Thymus (tissue), 11 donors: ENCODE results near the gene ENAM. TPM values are rescaled to one million over a fixed set of nuclear protein-coding genes. Genes with fewer than 3 reads are reported as not detected.
A peak's percentile ranks its signal among the peaks of the same experiment; 100 is the strongest.

Experiments used
- DNase-seq, 9 donors: peaks; one replicate each; pipeline ENCODE4 v3.0.0-alpha.2; 2013; ENCODE audit warnings: low spot score in 9 of 9, low read depth in 6 of 9, missing footprints in 1 of 9
- H3K27ac ChIP-seq, 2 donors: one replicate each; pipeline ENCODE4 v1.5.1; 2013; ENCODE audit warnings: control low read depth in 1 of 2, low read depth in 1 of 2, low read length in 1 of 2, mild to moderate bottlenecking in 1 of 2, moderate library complexity in 1 of 2
- H3K27me3 ChIP-seq, 2 donors: one replicate each; pipeline ENCODE4 v1.5.1; 2013; ENCODE audit warnings: low read length in 1 of 2; ENCODE audit not compliant: control insufficient read depth in 2 of 2, insufficient read depth in 1 of 2
- H3K36me3 ChIP-seq, 2 donors: one replicate each; pipeline ENCODE4 v1.5.1; 2013; ENCODE audit warnings: low read length in 1 of 2, mild to moderate bottlenecking in 1 of 2, moderate library complexity in 1 of 2; ENCODE audit not compliant: control insufficient read depth in 2 of 2, insufficient read depth in 2 of 2
- H3K4me1 ChIP-seq, 2 donors: one replicate each; pipeline ENCODE4 v1.5.1; 2013; ENCODE audit warnings: low read length in 2 of 2; ENCODE audit not compliant: control insufficient read depth in 2 of 2, insufficient read depth in 2 of 2
- H3K4me3 ChIP-seq, 2 donors: one replicate each; pipeline ENCODE4 v1.5.1; 2013; ENCODE audit warnings: low read length in 2 of 2, control low read depth in 1 of 2, mild to moderate bottlenecking in 1 of 2
- H3K9me3 ChIP-seq, 2 donors: one replicate each; pipeline ENCODE4 v1.5.1; 2013; ENCODE audit warnings: low read length in 1 of 2, mild to moderate bottlenecking in 1 of 2; ENCODE audit not compliant: control insufficient read depth in 2 of 2, insufficient read depth in 1 of 2
- WGBS: extraction: QIAGEN DNeasy Blood & Tissue Kit; methylation state at CpG from one replicate; pipeline ENCODE4 v1.1.7; 2013; 5-methylcytosine and 5-hydroxymethylcytosine counted together
- polyA plus RNA-seq: library from polyadenylated mRNA; stranded (reverse); fragments of 200-250 nt; gene quantifications from one replicate; pipeline ENCODE4 v1.2.3, GENCODE V29; 2013
- total RNA-seq: library from RNA; stranded (reverse); fragments of 120-200 nt; gene quantifications from one replicate; pipeline ENCODE4 v1.2.4, GENCODE V29; 2013
- donor health status: healthy.

ENAM gene
- total and polyA plus RNA-seq, 2 donors = 0.07 to 1.2 TPM

DNA sequence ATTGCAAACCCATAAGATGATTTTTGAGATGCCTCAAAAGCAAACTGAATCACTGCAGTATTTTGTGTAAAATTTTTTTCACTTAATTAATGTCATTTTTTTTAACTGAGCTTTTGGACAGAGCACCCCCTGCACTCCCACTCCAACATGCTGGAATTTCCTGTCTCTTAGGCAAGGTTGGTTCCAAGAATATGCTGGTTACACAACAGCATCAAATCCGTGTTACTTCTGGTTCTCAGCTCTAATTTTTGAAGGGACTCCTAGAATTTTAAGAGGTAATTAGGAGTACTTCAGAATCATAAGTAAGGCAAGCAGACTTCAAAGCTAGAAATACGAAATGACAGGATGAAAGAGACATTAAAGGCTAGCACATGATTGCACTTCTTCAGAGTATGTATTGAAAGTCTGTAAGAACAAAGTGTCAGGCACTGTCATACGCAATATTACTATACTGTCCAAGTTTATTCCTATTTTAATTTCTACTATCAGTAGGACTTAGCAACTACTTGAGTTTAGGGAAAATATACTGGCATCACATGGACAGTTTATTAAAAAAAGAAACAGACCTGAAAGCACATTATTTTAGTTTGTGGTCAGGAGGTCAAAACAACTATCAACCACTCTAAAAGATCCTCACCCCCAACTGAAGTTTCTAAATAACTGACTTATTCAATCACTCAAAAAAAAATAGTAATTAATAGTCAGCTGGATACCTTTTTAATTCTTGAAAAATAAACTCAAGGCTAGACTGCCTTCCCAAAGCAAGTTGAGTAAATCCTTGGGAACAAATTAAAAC lies 39.4 kb downstream of the ENAM start:
- Histone ChIP-seq H3K27me3 (no peaks in the 10 kb centered on the region), H3K27ac (no peak overlapping the region), H3K9me3 (no peaks in the 10 kb centered on the region), H3K4me3 (no peak overlapping the region), H3K36me3 (no peaks in the 10 kb centered on the region), H3K4me1 (peaks cover 2 to 6% of the 10 kb centered on the region in 2 donors)
- DNase-seq = peak in 1 of 9 donors; percentile 51
- 44% methylated on average over 3 of the region's 3 CpGs for WGBS

DNA sequence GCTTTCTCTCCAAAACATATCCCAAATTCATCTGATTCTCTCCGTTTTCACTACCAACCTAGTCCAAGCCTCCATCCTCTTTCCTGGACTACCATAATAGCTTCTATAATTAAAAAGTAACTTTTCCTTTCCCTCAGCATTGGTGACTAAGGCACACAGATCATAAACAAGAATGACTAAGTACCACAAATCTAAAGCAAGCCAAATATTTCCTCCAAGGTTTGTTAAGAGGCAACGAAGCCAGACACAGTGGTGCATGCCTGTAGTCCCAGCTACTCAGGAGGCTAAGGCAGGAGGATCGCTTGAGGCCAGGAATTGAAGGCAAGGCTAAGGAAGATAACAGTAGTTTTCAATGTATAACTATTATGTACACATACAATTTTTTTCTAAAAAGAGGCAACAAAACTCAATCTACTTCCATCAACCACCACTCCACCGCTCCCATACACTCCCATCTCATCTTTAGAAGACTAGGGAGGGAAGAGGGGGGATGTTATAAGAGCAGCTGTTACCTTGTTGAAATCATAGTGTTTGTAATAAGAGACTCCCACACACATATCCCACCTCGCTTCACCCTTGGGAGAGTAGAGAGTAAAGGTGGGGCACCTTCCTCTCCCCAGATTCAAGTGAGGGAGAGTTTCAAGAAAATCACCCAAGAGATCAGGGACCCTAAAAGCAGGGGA lies 41.9 kb downstream of the ENAM start:
- Histone ChIP-seq H3K27ac (no peak overlapping the region), H3K4me3 (no peak overlapping the region), H3K4me1 (peaks cover 2 to 6% of the 10 kb centered on the region in 2 donors), H3K27me3 (no peaks in the 10 kb centered on the region), H3K36me3 (no peaks in the 10 kb centered on the region), H3K9me3 (no peaks in the 10 kb centered on the region)
- no peak for DNase-seq
- WGBS = 97% methylated on average over 5 of the region's 5 CpGs

DNA sequence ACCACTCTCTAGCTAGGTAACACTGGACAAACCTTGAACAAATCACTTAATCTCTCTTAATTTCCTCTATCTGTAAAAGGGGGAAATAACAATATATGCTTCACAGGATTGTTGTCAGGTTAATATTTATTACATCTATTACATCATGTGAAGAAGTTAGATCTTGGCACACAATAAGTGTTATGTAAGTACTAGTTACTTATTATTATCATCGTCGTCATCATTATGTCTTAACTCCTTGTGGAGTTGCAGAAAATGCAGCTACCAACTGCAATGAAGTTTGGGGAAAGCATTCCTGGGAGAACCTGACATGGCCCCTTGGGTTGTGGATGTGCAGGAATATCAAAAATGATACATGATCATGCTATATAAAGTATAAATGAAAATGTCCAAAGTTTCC lies 42.5 kb downstream of the ENAM start:
- Histone ChIP-seq H3K36me3 (no peaks in the 10 kb centered on the region), H3K4me1 (peaks cover 2 to 7% of the 10 kb centered on the region in 2 donors), H3K27me3 (no peaks in the 10 kb centered on the region), H3K9me3 (no peaks in the 10 kb centered on the region), H3K27ac (no peak overlapping the region), H3K4me3 (no peak overlapping the region)
- 96% methylated on average over 2 of the region's 2 CpGs for WGBS
- no peak for DNase-seq

DNA sequence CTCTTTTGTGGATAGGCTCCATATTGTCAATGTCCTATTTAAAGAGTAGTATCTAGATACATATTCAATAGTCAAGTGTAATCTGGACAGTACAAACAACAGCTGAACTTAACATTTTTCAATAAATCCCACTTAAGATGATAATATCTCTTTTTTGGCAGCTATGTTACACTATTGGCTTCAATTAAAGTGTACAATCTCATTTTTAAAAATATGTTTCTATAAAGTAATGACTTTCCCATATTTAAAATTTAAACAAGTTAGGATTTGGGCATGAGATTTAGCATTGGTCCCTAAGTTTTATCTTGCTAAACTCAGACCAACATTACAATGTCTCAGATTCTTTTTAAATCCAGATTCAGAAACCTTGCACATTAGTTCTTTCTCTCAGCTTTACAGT lies 45.6 kb downstream of the ENAM start:
- Histone ChIP-seq H3K9me3 (no peaks in the 10 kb centered on the region), H3K27me3 (no peaks in the 10 kb centered on the region), H3K4me3 (no peak overlapping the region), H3K36me3 (no peaks in the 10 kb centered on the region), H3K4me1 (peaks cover 10 to 20% of the 10 kb centered on the region in 2 donors), H3K27ac (no peak overlapping the region)
- DNase-seq = no peak

DNA sequence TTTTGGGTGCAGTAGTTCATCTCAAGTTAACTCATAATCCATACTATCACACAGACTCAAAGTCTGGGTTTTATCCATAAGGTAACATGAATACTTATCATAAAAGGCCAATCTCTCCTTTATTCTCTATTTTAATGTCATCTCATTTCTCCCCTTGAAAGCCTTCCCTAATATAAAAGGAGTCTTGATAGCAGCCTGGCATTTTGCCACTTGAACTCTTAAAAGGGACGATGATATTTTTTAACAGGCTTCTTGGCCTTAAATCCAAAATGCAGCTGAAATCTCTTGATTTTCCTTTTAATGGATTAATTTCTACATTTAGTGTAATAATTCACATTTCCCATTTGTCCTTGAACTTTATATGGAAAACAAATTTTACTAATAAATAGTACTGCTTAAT lies 46.2 kb downstream of the ENAM start:
- no peak overlapping the region for H3K4me3 ChIP-seq
- no peaks in the 10 kb centered on the region for H3K36me3 ChIP-seq
- no peaks in the 10 kb centered on the region for H3K9me3 ChIP-seq
- 65% methylated on average over 1 of the region's 1 CpG for WGBS
- no peaks in the 10 kb centered on the region for H3K27me3 ChIP-seq
- no peak overlapping the region for H3K27ac ChIP-seq
- H3K4me1 ChIP-seq = peaks cover 10 to 24% of the 10 kb centered on the region in 2 donors
- no peak for DNase-seq

DNA sequence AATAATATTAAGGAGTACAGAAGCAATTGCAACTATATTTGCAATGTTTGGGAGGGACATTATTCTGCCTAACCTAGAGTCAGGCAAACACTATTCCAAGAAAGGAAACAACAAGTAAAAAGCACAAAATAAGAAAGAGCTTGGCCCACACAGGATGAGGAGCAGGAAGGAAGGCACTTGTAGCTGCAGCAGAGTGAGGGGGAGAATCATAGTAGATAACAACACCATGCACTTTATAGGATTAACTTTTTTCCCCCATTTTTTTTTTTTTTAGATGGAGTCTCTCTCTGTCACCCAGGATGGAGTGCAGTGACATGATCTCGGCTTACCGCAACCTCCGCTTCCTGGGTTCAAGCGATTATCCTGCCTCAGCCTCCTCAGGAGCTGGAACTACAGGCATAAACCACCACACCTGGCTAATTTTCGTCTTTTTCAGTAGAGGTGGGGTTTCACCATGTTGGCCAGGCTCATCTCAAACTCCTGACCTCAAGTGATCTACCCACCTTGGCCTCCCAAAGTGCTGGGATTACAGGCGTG lies 48.1 kb downstream of the ENAM start:
- H3K27ac ChIP-seq = no peak overlapping the region
- peak in 1 of 9 donors; percentile 29 for DNase-seq
- no peaks in the 10 kb centered on the region for H3K9me3 ChIP-seq
- H3K4me3 ChIP-seq = no peak overlapping the region
- H3K27me3 ChIP-seq = no peaks in the 10 kb centered on the region
- peaks cover 10 to 29% of the 10 kb centered on the region in 2 donors for H3K4me1 ChIP-seq
- no peaks in the 10 kb centered on the region for H3K36me3 ChIP-seq
- 50% methylated on average over 6 of the region's 6 CpGs for WGBS

DNA sequence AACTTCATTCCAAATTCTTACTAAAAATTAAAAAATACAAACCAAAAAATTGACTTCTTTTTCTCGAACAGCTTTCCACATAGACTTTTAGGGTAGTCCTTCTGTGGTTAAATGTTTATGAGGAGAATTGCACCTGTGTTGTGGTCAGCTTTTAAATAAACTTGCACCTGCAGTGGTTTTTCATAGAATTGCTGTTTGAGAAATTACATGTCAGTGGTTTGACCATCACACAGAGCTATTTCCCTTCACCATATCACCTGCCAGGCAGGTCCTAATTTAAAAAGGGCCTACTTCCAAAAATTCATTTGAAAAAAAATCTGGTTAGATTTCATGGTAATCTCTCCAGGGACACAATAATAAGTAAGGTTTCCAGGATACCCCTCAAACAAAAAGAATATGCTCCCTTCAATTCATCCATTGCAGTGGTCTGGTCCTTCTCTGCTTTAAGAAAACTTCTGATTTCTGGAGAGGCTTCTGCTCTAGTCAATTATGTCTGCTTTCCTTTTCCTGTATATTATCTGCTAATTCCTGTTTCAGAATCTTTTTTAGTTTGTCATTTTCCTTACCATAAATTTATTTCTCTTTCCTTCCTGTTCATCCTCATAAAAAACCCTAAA lies 49.9 kb downstream of the ENAM start:
- no peaks in the 10 kb centered on the region for H3K36me3 ChIP-seq
- peak in 4 of 9 donors; percentile 26 to 74 (median 32) for DNase-seq
- peak overlapping the region in 1 of 2 donors; percentile 69 for H3K27ac ChIP-seq
- H3K4me3 ChIP-seq = no peak overlapping the region
- WGBS = 8% methylated on average over 1 of the region's 1 CpG
- no peaks in the 10 kb centered on the region for H3K27me3 ChIP-seq
- no peaks in the 10 kb centered on the region for H3K9me3 ChIP-seq
- H3K4me1 ChIP-seq = peaks cover 10 to 29% of the 10 kb centered on the region in 2 donors

DNA sequence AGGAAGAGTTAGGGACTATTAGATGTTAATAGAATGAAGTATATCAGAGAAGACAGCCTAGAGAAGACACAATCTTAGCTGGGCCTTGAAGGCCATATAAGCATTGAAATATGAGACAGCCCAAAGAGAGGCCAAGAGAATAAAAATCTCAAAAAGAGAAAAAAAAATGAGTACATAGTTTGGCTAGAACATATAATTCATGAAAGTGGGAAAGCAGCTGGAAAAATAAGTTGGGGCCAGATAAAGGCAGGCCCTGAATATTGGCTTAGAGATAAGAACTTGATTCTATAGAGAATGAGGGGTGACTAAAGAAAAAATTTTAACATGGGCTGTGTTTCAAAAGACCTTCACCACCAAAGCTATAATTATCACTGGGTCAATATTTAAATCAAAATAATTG lies 52.4 kb downstream of the ENAM start:
- peaks cover 10 to 31% of the 10 kb centered on the region in 2 donors for H3K4me1 ChIP-seq
- no peaks in the 10 kb centered on the region for H3K9me3 ChIP-seq
- H3K27ac ChIP-seq = no peak overlapping the region
- DNase-seq = no peak
- H3K36me3 ChIP-seq = no peaks in the 10 kb centered on the region
- H3K4me3 ChIP-seq = no peak overlapping the region
- no peaks in the 10 kb centered on the region for H3K27me3 ChIP-seq

DNA sequence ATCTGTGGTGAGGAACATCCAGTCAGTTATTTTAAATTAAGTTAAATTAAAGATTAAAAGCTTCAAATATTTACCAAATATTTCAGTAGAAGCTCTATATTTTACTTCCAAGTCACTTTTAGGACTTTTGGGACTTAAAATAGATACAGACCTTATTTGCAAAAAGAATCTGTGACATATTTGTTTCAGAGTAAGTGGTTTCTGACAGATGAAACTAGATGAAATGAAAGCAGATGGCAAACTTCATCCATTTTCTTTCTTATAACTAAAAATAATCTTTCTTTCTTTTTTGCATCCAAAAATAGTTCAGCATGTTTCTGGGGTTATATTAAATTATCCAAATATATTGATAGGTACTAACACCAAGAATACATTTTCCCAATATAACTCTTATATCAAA lies 53.2 kb downstream of the ENAM start:
- Histone ChIP-seq H3K27me3 (no peaks in the 10 kb centered on the region), H3K36me3 (no peaks in the 10 kb centered on the region), H3K27ac (no peak overlapping the region), H3K4me3 (no peak overlapping the region), H3K9me3 (no peaks in the 10 kb centered on the region), H3K4me1 (peaks cover 8 to 25% of the 10 kb centered on the region in 2 donors)
- no peak for DNase-seq
